HG03457 (cell line): ENCODE measurements around the gene SLC4A1.

Experiments
- ATAC-seq: cut with Tn5 transposase; IDR thresholded peaks from one replicate; pipeline ENCODE4 v1.9.1; 2021; ENCODE audit warnings: moderate number of reproducible peaks; ENCODE audit not compliant: unreplicated experiment

Gene SLC4A1

DNA sequence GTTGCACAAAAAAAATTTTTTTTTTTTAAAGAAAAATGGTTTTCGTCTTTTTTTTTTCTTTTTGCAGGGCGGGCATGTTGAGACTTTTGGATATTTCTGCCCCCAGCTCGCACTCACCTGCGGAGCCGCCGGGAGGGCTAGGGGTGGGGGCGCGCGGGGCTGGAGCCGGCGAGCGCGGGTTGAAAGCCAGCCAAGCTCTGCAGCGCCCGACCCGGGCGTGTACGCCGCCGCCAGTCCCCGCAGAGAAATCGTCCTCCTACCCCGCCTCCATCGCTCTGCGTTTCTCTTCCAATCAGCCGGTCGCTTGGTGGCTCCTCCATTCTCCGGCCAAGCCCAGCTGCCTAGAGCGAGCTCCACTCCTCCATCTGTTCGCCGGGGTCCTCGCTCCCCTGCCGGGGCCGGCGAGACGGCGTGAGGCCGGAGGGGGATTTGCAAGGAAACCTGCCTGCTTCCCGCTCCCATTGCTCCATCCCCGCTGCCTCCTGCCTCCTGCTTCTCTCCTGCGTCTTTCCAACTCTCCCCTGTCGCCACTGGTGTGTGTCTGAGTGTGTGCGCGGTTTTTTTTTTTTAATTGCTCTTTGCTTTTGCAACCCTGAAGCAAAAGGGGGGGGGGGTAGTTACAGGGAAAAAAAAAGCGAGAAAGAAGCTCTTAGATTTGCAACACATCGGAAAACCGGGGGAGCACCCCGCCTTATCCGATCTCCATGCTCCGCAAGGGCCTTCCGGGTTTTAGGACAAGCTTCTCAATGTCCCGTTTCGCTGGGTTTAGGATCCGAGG, 46.7 kb downstream of the SLC4A1 start:
- no peak for ATAC-seq

DNA sequence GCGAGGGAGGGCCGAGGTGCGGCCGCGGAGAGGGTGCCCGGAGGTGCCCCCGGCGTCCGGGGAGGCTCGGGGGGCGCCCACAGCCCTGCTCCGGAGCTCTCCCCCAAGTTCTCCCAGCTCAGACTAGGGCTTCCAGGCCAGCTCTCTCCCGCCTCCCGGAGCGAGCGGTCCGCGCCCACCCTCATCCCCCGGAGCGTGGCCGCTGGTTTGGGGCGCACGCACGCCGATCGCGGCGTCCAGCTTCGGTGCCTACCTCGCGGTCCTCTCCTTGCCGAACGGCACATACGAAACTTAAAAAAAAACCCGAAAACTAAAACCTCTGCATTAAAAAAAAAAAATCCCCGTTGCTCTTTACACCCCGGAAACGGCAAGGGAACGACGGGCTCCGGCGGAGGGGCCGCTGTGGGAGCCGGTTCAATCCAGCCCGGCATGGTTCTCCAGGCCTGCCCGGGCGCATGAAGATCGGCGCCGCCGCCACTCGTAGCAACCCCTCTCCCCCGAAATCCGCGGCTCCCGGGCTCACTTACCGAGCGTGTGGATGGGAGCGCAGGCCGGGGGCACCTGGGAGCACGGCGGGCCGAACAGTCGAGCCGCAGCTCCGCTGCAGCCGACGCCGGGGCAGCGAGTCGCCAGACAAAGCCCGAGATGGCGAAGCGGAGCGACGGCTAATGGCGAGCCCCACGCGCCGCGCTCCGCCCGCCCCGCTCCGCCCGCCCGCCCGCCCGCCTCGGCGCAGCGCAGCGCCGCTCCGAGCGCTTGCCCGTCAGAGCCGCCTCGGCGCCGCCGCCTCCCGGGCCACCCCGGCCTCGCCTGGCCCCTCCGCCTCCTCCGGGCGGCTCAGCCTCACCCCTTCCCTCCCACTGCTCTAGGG, 47.5 kb downstream of the SLC4A1 start:
- ATAC-seq = no peak

DNA sequence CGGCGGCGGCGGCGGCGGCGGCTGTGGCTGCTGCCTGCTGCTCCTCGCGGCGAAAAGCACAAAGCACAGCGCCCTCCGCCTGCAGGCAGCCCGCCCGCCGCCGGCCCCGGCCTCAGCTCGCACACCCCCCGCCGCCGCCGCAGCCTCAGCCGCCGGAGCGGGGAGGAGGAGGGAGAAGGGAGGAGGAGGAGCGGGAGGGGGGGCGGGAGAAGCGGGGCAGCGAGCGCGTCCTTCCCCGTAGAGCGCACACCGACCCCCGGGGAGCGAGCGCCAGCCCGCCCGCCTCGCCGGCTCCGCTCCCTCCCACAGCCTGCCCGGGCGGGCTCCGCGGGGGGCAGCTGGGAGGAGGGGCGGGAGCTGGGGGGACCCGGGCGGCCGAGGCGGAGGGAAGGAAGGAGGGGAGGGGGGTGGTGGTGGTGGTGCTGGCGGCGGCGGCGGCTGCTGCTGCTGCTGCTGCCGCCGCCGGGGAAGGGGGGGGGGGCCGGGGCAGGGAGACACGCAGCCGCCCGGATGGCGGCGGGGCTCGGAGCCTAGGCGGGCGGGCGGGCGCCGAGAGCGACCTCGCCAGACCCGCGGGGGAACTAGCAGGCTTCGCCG, 48.2 kb downstream of the SLC4A1 start, which contains the start of gene UBTF:
Gene UBTF, minus strand, starts transcription at position 60 of the 597 bp plus-strand sequence. CDS start 1,446 bp downstream, outside the sequence.
- ATAC-seq = no peak

DNA sequence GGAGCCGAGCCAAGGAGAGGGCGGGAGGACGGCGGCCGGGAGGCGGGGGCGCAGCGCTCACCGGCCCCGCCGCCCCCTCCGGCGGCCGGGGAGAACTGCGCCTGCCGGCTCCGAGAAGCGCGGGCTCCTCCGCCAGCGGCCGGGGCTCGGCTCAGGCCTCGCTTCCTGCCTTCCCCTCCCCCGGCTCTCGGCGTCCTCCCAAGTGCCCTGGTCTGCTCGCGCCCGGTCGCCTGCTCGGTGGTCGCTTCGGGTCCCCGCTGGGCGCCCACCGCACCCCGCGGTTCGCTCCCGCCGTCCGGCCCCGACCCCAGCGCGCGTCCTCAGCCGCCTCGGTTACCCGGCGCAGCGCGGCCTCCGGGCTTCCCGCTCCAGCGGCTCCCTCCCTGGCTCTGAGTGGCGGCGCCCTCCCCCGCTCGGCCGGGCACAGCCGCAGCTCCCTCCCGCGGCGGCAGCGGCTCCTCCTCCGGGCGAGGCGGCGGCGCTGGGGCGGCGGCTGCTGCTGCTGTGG, 48.8 kb downstream of the SLC4A1 start:
- ATAC-seq = no peak

DNA sequence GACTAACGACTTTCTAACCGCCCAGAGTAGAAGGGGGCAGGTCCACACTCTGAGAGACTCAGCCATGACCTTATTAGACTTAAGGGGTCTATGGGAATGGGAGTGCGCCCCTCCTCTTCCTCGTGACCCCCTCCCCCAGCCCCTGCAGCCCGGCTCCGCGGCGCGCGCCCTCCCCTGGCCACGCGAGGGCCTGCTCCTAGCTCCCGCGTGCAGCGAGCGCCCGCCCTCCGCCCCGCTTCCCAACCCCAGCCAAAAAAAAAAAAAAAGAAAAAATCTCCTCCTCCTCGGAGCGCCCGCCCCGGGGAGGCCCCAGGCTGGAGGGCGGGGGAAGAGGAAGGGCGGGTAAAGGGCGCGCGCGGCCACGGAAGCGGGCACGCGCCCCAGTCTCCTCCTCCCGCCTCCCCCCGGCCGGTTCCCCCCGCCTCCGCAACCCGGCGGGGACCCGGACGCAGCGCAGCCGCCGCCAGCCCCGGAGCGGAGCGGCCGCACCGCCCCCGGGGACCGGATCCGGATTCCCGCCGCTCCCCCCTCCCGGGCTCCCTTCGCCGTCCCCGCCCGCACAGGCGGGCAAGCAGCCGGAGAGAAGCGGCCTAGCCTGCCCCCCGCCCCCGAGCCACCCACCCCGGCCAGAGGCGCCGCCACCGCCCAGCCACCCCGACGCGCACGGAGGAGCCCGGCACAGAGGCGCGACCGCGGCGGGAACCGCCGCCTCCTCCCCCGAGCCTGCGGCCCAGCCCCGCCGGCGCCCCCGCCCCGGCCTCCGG, 49.4 kb downstream of the SLC4A1 start:
- ATAC-seq = no peak

DNA sequence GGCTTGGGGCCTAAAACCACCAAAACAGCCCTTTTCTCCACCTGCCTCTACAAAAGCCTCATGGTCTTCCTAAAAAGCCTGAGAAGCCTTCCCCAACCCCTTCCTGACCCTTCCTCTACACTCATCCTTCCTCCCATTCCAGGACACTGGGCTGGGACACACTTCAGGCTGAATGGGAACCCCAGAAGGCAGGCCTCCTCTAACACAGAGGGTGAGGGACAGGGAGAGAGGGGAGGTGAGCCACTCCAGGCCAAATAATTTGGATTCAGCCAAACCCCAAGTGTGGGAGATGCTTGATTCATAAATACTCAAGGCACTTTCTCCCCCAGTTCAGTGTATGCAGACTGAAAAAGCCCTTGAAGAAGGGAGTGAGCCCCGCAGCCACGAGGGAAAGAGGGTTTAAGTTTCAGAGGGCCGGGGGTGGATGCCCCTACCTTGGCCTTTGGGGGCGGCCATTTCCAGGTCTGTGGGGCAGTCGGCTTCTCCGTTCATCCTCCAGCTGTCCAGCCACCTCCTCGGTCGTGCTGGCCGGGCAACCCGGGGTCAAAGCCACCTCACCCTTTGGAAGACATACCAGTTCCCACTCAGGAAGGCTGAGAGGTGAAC, 50.1 kb downstream of the SLC4A1 start:
- no peak for ATAC-seq

DNA sequence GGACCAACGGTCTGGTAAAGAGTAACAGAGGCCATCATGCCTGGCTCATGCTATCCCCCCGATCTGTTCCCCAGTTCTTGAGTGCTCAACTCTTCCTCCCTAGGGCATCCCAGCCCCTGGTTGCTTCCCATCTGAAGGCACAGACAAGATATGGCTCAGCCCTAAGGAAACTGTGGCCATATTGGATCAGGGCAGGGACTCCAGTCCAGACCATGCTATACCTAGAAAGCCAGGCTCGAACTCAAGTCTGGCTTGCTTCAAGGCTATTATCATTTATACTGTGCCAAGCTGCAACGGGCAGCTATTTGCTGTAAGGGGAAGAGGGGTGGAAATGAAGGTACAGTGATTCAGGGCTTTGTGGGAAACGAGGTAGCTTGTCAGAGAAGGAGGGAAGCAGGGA, 51.2 kb downstream of the SLC4A1 start:
- ATAC-seq = no peak

DNA sequence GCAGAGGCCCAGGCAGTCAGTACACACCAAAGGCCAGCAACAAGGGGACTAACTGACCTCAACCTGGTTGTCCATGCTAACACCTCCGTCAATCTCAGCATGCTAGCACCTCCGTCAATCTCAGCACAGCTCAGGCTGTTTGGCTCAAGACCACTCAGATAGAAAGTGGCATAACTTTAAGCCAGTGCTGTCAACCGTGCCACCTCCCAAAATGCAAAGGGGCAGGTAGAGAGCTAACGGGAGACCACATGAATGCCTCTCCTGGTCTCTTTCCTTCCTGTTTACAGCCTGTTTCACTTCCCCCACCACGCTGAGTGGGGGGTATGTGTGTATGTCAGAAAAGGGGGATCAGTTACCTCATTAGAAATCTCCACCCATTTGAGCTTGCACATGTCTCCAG, 51.8 kb downstream of the SLC4A1 start:
- no peak for ATAC-seq

DNA sequence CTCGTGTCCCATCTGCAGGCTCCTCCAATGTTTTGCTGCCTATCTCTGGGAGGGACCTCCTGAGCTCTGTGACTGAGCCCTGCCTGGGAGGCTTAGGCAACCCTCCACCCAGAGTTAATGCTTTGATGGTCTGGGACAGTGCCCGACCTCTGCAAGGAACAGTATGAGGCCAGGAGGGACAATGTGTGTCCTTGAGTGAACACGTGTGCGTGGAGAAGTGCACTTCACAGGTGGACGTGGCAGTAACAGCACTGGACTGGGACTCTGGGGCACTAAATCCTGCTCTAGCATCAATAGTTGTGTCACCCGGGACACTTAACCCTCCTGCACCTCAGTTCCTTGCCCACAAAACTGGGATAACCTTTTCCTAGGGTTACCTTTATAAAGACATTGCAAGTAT, 53.0 kb downstream of the SLC4A1 start:
- ATAC-seq = no peak

DNA sequence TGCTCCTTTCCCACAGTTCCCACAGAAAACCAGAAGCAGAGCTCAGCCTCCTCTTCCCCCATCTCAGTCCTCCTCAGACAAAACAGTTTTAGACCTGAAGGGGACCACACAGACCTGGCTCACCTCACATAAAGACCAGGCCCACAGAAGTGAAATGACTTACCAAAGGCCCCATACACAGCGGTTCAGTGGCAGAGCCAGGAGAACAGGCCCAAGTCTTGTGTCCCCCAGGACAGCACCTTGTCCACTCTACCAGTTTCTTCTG, 53.8 kb downstream of the SLC4A1 start:
- no peak for ATAC-seq

DNA sequence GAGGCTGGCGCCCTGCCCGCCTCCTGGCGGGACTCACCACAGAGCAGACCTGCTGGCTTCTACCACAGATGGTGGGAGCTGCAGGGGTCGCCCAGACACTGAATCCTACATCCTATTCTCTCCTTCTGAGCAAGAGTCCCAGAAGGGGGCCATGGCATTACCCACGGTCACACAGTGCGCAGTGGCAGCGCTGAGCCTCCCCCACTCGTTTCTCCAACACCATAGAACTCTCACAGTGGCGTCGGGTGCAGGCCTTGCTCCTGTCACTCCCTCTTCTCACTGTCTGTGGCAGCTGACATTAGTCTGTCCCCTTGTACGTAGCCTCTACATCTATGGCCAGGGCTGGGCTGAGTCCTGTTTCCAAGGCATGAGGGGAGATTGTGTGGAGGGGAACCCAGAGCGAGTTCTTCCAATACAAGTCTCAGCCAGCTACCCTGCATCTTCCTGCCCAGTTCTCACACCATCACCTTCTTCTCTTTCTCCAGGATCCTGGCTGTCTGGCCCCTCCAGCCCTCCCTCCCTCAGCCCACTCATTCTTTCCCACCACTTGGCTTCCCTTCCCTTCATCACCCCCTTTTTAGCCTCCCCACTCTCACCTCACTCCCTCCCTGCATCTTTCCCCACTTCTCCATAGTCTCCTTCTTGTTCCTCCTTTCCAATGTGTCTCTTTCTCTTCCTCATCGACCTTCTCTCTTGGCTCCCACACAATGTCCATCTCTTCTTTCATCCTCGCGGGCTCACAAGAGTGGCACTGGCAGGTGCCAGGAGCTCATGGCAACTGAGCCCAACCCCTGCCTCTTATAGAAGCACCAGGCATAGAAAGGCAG, 54.3 kb downstream of the SLC4A1 start:
- no peak for ATAC-seq

DNA sequence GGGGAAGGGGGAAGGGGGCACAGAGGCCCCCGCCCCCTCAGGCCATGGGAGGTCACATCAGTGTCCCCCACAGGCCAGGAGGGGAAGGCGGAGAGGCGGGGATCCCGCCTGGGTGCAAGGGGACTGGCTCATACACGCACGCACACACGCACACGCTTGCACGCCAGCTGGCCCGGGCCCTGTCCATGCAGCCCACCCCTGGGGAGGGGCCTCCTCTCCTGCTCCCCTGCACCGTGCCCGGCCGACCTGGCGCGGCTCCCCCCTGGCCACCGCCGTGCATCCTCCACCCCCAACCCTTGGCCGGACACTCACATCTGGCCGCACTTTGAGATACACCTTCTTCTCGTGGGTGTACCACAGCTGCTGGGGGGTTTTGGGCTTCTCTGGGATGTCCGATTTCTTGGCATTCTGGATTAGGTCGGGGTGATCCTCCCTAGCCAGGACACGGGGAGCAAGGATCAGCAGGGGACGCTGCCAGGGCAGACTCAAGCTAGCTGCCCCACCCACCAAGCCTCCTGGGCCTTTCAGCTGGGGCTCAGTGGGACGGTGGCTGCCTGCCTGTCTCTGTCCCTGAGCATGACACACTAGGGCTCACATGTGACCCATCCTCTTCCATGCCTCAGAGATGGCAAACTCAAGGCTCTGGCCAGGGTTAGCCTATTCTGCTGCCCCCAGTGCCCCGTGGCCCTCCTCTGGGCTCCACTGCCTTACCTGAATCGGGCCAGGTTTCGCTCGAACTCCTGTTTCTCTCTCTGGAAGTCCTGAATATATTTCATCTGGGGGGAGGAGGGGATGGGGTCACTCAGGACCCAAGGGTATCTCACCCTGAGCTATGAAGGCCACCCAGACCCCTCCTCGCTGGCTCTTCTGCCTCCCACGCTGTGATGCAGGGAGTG, 55.2 kb downstream of the SLC4A1 start:
- ATAC-seq = no peak

DNA sequence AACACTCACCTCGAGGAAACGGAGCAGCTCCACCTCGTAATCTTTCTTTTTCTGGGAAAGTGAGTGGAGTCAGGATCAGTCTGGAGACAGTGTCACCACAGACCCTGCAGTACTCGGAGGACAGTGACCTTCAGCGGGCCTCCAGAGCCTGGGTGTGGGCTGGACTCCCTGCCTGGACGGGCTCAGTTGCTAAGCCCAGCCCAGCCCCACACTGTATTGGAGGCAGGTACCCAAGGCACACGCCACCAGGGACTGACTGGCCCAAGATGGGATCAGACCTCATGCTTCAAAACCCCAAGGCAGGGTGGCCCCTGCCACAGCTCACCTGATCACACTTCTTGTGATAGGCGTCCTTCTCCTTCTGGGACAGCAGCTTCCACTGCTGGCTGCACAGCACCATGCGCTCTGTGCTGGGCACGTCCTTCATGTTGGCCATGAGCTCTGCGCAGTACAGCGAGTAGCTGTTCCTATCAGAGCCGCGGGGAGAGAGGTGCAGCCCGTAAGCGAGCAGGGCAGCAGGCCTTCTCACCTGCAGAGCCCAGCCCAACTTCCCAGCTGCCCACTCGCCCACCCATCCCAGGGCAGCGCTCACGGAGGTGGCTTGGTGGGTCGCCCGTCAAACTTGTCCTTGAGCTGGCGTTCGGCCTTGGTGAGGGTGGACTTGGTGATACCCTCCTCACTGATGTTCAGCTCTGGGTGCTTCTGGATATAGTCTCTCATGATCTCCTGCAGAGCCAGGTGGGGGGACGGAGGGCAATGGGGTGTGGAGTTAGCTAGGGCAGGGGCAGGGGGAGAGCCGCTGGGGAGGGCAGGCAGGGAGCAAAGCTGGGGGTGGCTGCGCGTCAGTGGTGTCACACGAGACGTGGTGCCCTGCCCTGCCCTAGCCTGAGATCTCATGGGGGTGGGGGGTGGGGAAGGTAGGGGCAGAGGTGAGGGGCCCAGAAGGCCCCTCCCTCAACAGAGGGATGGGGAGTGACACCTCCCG, 56.4 kb downstream of the SLC4A1 start:
- ATAC-seq = no peak

DNA sequence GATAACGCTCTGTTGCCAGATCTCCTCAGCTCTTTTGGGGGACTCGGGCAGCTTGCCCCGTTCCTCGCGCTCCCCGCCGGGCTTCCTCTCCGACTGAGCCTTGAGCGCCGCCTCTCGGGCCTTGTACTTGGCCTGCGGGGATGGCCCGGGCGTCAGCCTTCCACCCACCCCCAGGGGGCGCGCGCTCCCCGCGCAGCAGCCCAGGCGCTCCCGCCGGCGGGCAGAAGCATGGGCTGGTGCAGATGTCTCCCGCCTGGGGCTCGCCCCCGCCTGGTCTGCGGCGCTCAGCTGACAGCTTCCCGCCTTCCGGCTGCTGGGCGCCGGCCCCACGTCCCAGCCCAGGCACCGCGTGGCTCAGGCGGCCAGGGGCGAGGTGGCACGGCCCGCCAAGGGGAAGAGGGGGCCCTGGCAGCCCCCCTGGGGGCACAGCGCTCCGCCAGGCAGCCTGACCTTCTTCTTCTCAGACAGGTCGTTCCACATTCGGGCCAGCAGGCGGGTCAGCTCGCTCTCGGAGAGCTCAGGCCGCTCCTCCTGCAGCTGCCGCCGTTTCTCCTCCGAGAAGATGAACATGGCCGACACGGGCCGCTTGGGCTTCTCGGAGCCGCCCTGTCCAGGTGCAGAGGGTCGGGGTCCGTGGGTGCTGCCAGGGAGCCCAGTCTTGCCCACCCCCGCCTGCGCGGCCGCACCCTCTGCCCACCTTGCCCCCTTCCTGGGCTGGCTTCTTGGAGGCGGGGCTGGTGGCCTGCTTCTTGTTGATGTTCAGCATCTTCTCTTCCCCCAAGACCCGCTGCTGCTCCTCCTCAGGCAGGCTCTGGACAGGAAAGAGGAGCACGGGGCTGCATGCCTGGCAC, 57.4 kb downstream of the SLC4A1 start:
- no peak for ATAC-seq

DNA sequence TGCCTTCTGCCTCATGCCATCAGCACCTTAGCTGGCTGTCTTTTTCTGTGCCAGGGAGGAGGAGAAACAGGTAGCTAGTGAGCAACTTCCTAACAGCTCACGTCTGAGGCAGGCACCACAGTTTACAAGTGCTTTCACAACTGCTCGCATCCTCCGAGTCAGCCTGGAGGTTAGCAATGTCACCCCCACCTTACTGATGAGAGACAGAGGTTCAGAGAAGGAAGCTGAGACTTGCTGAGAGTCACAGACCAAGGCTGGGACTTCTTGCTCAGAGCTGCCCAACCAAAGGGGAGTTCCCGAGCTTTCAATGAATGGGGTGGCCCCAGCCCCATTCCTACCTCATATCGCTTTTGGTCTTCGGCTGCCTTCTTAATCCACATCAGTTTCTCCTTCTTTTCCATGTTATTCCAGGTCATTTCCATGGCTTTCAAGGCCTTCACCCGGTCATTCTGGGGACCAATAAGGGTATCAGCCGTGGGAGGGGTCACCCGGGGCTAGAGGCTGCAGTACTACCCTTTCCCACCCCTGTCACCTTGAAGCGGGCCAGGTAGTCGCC, 58.1 kb downstream of the SLC4A1 start:
- no peak for ATAC-seq

DNA sequence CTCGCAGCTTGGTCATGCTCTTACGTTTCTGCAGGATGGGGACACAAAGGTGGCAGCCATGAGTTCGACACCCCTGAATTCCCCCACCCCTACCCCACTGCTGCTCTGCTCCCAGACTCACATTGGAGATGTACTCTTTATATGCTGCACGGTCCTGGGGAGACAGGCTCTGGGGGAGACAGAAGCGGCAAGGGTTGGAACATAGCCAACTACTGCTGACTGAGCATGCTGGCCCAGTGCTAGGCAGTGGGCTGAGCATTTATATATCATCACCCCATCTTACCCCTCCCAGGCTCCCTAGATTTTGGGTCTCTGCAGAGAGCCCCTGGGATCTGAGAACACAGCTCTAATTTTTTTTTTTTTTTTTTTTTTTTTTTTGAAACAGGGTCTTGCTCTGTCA, 60.2 kb downstream of the SLC4A1 start:
- ATAC-seq = no peak
